Retinal pigment epithelial cell (primary cell): ENCODE data around the gene CDH9.

Experiments
- DNase-seq: peaks from one replicate; pipeline ENCODE4 v3.0.0-alpha.2; 2010; ENCODE audit warnings: low read depth
- H3K4me3 ChIP-seq: 2 replicates; pipeline ENCODE4 v1.5.1; 2011; ENCODE audit warnings: mild to moderate bottlenecking, low read length, control low read depth, moderate library complexity
- TF ChIP-seq, protein P1 (sequence below): conservative IDR thresholded peaks from 2 replicates; pipeline ENCODE4 v1.5.1; 2011; ENCODE audit warnings: low read depth, low read length, control low read depth, inconsistent platforms

Gene CDH9, protein sequence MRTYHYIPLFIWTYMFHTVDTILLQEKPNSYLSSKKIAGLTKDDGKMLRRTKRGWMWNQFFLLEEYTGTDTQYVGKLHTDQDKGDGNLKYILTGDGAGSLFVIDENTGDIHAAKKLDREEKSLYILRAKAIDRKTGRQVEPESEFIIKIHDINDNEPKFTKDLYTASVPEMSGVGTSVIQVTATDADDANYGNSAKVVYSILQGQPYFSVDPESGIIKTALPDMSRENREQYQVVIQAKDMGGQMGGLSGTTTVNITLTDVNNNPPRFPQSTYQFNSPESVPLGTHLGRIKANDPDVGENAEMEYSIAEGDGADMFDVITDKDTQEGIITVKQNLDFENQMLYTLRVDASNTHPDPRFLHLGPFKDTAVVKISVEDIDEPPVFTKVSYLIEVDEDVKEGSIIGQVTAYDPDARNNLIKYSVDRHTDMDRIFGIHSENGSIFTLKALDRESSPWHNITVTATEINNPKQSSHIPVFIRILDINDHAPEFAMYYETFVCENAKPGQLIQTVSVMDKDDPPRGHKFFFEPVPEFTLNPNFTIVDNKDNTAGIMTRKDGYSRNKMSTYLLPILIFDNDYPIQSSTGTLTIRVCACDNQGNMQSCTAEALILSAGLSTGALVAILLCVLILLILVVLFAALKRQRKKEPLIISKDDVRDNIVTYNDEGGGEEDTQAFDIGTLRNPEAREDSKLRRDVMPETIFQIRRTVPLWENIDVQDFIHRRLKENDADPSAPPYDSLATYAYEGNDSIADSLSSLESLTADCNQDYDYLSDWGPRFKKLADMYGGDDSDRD

DNA sequence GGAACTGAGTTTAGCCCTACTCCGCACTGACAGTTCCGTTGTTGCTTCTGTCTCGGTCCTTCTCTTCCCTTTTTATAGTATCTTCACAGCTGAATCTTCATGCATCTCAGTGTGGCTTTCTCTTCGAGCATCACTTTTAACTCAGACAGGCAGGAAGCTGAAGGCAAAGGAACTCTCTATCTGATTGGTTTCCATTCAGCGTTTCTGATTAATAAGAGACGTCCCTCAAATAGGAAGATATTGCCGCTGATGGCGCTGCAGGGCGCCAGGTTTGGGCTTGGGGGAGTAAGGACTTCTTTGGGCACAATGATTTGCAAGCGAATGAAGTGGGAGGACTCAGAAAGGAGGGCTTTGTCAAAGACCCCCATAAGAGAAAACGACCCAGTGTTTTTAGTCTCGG is at the start of gene CDH9:
Gene CDH9, minus strand, starts transcription at position 111 of the 400 bp plus-strand sequence. CDS start 50,253 bp downstream, outside the sequence.
- DNase-seq = no peak
- H3K4me3 ChIP-seq = peak within 1 kb of the TSS; percentile 38
- TF ChIP-seq, protein P1, sequence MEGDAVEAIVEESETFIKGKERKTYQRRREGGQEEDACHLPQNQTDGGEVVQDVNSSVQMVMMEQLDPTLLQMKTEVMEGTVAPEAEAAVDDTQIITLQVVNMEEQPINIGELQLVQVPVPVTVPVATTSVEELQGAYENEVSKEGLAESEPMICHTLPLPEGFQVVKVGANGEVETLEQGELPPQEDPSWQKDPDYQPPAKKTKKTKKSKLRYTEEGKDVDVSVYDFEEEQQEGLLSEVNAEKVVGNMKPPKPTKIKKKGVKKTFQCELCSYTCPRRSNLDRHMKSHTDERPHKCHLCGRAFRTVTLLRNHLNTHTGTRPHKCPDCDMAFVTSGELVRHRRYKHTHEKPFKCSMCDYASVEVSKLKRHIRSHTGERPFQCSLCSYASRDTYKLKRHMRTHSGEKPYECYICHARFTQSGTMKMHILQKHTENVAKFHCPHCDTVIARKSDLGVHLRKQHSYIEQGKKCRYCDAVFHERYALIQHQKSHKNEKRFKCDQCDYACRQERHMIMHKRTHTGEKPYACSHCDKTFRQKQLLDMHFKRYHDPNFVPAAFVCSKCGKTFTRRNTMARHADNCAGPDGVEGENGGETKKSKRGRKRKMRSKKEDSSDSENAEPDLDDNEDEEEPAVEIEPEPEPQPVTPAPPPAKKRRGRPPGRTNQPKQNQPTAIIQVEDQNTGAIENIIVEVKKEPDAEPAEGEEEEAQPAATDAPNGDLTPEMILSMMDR = peak; percentile 28

DNA sequence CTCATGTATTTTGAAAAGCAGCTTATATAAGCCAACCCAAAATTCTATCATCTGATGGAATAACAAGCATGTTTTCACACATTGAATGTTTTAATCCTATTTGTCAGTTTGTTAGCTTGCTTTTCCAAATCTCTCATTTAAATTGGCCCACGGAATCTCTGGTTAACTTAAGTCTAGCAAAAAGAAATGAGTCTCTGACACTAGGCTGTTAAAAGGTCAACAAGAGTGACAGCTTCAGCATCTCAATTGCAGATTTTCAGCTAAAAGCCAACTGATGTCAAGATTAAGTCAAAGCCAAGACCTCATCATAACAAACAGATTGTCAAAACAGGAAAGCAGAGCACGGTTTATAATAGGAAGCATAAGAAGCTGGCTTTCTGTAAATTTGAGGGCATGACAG is 49.4 kb upstream of the CDH9 start:
- TF ChIP-seq, protein P1 = no peak
- DNase-seq = peak; percentile 51
- no peak overlapping the region for H3K4me3 ChIP-seq

DNA sequence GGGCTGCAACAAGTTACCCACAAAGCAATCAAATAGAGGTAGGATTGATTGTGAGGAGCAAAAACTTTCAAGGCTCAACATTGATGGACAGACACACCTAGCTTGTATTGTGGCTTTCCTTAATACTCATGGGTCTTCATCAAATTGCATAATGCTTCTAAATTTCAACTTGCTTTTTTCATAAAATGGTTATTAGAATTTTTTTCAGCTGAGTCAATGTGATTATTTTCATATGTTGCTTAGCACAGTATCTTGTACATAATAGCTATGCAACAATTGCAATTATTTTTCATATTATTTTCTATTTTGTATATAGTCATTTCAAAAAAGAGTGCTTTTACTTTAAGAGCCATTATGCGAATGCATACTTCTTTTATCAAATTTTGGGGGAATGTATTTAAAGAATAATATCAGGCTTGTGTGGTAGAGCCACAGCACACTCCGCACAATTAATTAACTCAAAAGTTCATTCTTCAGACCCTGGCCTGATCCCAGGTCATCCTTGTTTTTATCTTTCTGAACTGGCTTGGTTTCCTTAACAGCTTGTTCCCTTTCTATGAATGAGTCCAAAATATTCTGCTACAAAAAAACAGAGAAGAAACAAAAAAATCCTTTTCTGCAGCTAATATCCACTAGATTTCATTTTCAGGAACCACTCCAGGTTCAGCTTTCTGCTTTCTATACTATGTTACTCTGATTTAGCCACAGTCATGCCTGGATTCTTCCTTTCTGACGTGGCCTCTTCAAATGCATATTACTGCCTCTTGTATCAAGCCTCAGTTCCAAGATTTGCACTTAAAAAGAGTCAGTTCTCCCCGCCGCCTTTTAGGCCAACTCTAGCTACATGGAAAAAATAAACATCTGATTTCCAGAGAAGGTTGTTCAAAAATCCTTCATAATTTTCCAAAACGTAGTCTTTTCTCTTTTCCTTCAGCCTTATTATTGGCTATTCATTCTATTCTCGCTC is 45.3 kb upstream of the CDH9 start:
- H3K4me3 ChIP-seq = no peak overlapping the region
- no peak for DNase-seq
- TF ChIP-seq, protein P1 = no peak

DNA sequence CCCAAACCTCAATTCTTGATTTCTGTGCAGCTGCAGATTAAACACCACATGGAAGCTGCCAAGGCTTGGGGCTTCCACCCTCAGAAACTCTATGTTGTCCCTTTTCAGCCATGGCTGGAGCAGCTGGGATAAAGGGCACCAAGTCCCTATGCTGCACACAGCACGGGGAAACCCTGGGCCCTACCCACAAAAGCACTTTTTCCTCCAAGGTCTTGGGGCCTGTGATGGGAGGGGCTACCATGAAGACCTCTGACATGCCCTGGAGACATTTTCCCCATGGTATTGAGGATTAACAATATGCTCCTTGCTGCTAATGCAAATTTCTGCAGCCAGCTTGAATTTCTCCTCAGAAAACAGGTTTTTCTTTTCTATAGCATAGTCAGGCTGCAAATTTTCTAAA is 41.8 kb upstream of the CDH9 start:
- DNase-seq = no peak
- H3K4me3 ChIP-seq = no peak overlapping the region

DNA sequence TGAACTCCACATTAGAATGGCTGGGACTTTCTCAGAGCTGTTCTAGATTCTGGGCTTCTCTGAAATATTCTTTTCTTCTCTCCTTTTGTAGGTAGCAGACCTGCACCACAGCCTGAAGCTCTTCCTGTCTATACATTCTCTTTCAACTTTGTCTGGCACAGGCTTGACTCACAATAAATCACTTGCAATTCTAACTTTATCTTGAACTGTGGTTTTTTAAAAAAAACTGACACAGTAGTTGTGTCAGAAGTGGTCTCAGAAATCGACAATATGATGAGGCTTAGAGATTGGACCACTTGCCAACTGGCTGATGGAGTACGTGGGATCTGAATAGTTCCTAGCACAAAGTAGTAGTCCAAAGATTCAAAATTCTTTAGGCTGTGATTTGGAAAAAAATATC is 24.1 kb upstream of the CDH9 start:
- TF ChIP-seq, protein P1 = no peak
- no peak overlapping the region for H3K4me3 ChIP-seq
- no peak for DNase-seq

More for the DNA sequence above, 41.8 kb upstream of the CDH9 start:
- TF ChIP-seq, protein P1 = no peak

DNA sequence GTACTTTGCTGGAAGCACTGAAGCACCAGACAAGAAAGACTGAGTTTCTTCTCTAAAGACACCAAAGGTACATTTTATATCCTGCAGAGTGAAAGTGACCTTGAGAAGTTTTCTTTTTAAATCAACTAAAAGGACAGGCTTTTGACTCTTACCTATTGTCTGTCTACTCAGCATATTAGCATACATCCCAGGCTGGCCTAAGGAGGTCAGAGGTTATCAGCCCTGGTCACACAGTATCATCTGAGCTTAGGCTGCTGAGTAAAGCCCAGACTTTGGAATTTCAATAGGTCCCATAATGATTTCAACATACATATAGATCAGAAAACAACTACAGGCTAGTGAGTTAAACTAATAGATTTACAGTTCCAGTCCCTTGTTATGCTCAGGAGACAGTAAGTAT is 10.1 kb upstream of the CDH9 start:
- DNase-seq = no peak
- H3K4me3 ChIP-seq = no peak overlapping the region
- TF ChIP-seq, protein P1 = no peak
